ENCODE data around the gene MAJIN.

Gene MAJIN

DNA sequence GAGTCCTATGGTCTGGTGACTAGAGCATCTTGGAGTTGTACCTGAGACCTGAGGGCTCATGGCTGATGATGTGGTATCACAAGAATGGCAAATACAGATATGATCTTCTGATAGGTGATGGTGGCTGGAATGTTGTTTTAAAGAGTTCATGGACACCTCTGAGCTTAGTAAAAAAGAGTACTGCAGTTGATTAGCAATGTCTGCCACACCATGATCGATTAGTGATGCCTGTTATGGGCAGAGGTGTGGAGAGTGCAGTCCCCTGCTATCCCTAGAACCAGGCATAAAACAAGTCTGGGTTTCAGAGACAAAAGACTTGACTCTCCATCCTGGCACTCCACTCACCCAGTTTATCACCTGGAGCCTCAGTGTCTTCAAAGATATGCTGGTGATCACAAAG, 26.2 kb upstream of the MAJIN start:
- Histone ChIP-seq H3K4me3 (replicated peaks; ENCODE audit: low read depth, low read length) (no peak overlapping the region), H3K36me3 (ENCODE audit: control insufficient read depth, insufficient read depth, low read length) (no peaks in the 10 kb centered on the region), H3K27me3 (replicated peaks; ENCODE audit: control insufficient read depth, insufficient read depth, low read length) (no peaks in the 10 kb centered on the region)
- TF ChIP-seq, protein P1, sequence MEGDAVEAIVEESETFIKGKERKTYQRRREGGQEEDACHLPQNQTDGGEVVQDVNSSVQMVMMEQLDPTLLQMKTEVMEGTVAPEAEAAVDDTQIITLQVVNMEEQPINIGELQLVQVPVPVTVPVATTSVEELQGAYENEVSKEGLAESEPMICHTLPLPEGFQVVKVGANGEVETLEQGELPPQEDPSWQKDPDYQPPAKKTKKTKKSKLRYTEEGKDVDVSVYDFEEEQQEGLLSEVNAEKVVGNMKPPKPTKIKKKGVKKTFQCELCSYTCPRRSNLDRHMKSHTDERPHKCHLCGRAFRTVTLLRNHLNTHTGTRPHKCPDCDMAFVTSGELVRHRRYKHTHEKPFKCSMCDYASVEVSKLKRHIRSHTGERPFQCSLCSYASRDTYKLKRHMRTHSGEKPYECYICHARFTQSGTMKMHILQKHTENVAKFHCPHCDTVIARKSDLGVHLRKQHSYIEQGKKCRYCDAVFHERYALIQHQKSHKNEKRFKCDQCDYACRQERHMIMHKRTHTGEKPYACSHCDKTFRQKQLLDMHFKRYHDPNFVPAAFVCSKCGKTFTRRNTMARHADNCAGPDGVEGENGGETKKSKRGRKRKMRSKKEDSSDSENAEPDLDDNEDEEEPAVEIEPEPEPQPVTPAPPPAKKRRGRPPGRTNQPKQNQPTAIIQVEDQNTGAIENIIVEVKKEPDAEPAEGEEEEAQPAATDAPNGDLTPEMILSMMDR (IDR thresholded peaks at IDR 0.05; ENCODE audit: insufficient read depth, low read length, poor library complexity, severe bottlenecking) = no peak
- no peak for DNase-seq (ENCODE audit: extremely low read depth, insufficient read length)

DNA sequence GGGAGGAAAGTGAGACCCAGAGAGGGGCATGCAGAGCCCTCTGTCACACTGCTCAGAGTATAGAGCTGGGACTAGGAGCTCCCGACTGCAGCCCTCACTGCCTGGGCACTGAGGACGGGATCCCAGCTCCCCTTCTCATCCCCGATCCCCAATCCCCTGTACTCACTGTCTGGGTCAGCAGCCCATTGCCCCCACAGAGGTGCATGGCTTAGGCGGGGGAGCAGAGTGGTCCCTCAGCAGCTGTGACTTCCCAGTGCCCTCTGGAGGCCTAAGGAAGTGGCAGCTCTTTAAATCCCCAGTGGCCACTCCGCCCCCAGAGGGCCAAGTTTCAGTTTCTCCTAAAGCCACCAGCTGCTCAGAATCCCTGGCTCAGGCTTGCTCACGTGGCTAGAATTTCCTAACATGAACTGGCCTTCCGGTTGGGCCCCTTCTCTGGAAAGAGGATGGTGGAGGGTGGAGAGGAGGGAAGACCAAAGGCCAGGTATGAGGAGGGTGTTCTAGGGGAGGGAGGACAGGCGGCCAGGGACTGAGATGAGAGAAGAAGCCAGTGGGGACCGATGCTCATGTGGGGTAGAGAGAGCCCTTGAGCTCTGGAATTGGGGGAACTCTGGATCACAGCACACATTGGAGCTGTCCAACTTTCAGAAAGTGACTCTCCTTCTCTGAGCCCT, 24.9 kb upstream of the MAJIN start, which contains the start of gene BATF2:
BATF2 (minus strand) TSS at position 262 of the 671 bp plus-strand sequence; CDS start at position 205, 57 bp downstream.
- no peaks in the 10 kb centered on the region for H3K27me3 ChIP-seq (replicated peaks; ENCODE audit: control insufficient read depth, insufficient read depth, low read length)
- TF ChIP-seq, protein P1 (IDR thresholded peaks at IDR 0.05; ENCODE audit: insufficient read depth, low read length, poor library complexity, severe bottlenecking) = peak; percentile 37
- no peak for DNase-seq (ENCODE audit: extremely low read depth, insufficient read length)
- H3K4me3 ChIP-seq (replicated peaks; ENCODE audit: low read depth, low read length) = no peak within 1 kb of the TSS
- no peaks in the 10 kb centered on the region for H3K36me3 ChIP-seq (ENCODE audit: control insufficient read depth, insufficient read depth, low read length)

DNA sequence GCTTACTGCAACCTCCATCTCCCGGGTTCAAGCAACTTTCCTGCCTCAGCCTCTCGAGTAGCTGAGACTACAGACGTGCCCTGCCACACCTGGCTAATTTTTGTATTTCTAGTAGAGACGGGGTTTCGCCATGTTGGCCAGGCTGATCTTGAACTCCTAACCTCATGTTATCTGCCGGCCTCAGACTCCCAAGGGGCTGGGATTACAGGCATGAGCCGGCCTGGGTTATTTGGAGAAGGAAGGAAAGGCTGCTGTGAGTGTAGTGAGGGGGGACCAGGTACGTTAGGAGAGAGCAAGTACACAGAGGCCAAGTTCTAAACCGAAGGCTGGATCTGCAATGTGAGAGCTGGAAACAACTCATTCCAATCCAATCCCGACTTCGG, 24.4 kb upstream of the MAJIN start:
- TF ChIP-seq, protein P1 (IDR thresholded peaks at IDR 0.05; ENCODE audit: insufficient read depth, low read length, poor library complexity, severe bottlenecking) = no peak
- no peaks in the 10 kb centered on the region for H3K27me3 ChIP-seq (replicated peaks; ENCODE audit: control insufficient read depth, insufficient read depth, low read length)
- no peak for DNase-seq (ENCODE audit: extremely low read depth, insufficient read length)
- no peaks in the 10 kb centered on the region for H3K36me3 ChIP-seq (ENCODE audit: control insufficient read depth, insufficient read depth, low read length)
- no peak overlapping the region for H3K4me3 ChIP-seq (replicated peaks; ENCODE audit: low read depth, low read length)

- Histone ChIP-seq H3K36me3 (ENCODE audit: control insufficient read depth, insufficient read depth, low read length) (no peaks in the 10 kb centered on the region), H3K4me3 (replicated peaks; ENCODE audit: low read depth, low read length) (no peak overlapping the region)
- TF ChIP-seq, protein P1 (IDR thresholded peaks at IDR 0.05; ENCODE audit: insufficient read depth, low read length, poor library complexity, severe bottlenecking) = no peak
Measured at GRCh38 chr11:64994318-64994717, 22.4 kb upstream of the MAJIN start.

DNA sequence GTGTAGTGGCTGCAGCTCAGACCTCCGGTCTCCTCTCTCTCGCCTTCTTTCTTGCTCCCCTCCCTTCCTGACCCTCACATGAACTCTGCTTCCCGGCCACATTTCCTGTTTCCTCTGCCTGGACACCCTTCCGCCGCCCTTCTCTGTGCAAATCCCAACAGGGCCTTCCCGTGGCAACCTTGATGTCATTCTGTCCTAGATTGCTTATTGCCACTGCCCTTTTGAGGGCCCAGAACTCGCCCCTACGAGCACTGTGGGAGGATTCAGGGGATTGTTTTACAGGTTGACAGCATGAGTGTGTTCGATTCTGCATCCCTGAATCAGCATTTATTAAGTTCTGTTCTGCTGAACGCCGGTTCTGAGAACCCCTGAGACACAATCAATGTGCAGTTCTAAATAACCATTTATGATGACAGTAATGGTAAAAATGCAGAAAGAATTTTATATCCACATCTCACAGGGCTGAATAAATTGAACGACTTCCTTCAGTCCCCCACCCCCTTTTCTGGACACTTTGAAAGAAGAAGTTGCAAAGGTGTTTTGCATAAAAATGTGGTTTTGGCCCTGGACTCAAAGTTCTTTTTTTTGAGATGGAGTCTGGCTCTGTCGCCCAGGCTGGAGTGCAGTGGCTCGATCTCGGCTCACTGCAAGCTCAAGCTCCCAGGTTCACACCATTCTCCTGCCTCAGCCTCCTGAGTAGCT, 18.5 kb upstream of the MAJIN start:
- DNase-seq (ENCODE audit: extremely low read depth, insufficient read length) = no peak
- H3K36me3 ChIP-seq (ENCODE audit: control insufficient read depth, insufficient read depth, low read length) = no peaks in the 10 kb centered on the region
- no peaks in the 10 kb centered on the region for H3K27me3 ChIP-seq (replicated peaks; ENCODE audit: control insufficient read depth, insufficient read depth, low read length)
- H3K4me3 ChIP-seq (replicated peaks; ENCODE audit: low read depth, low read length) = no peak overlapping the region
- TF ChIP-seq, protein P1 (IDR thresholded peaks at IDR 0.05; ENCODE audit: insufficient read depth, low read length, poor library complexity, severe bottlenecking) = no peak

More at GRCh38 chr11:64994318-64994717, 22.4 kb upstream of the MAJIN start:
- H3K27me3 ChIP-seq (replicated peaks; ENCODE audit: control insufficient read depth, insufficient read depth, low read length) = no peaks in the 10 kb centered on the region
- no peak for DNase-seq (ENCODE audit: extremely low read depth, insufficient read length)

Measured in GM06990 (cell line).